DMS 273 (cell line): Measurements from ENCODE around the gene WEE2.

ENCODE experiments used
- DNase-seq: peaks from one replicate; lab custom pipeline; 2025; ENCODE audit not compliant: unreplicated experiment; lab: John Stamatoyannopoulos, UW

WEE2 gene

GRCh38 chr7:141708351-141708750 is at the start of gene WEE2:
TSS of gene WEE2 (plus strand) at chr7:141708353. CDS start at chr7:141708759, 406 bp downstream.
- no peak for DNase-seq

DNA sequence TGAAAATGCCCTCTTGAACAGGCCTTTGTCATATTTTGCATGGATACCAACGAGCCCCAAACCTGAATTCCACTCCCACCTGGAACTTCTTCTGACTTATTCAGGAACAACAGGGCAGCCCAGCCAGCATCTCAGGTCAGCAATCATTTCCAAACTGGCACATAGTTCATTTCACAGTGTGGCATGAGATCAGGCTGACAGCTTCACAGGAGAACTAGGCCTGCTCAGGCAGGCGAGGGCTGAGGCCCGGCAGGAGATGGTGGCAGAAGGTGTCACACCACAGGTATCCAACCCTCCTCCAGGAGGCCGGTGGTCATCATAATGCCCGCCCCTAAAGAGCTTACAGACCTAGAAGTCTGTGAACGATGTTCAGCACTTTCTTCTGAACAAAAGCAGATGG is 48.7 kb upstream of the WEE2 start:
- DNase-seq, result no peak

- DNase-seq, result no peak
These were observed 47.9 kb upstream of the WEE2 start for GRCh38 chr7:141660259-141660658.

DNA sequence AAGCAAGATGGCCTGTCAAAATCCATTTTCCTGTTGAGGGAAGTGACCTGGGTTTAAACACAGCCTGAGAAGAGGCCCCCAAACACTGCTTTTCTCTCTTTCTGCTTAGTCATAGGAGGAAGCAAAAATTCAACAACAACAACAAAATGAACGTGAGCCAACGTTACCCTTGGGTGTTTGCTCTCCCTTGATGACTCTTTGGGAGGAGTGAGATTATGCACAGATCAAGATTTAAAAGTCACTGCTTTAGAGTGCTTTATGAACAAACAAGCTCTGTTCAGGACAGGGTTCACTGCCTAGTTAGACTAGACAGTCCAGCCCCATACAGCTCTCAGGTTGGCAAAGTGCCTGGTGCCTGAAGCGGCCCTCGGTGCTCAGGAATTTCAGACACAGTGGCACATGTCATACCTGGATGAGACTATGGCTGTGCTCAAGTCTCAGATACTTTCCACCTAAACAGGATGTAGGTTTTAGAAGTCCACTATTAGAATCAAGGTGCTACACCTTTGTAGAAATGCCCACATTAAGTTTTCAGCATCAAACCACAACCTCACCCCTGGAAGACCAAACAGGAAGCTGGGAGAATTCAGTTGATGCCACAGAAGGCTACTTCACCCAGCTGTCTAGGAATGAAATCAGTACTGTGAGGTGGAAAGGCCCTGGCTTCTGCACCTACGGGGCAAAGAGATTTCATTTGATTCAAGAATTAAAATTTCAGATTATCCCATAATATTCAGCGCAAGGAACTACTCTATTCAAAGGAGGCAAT is 44.9 kb upstream of the WEE2 start:
- no peak for DNase-seq

GRCh38 chr7:141664450-141664849 is 43.7 kb upstream of the WEE2 start:
- no peak for DNase-seq

DNA sequence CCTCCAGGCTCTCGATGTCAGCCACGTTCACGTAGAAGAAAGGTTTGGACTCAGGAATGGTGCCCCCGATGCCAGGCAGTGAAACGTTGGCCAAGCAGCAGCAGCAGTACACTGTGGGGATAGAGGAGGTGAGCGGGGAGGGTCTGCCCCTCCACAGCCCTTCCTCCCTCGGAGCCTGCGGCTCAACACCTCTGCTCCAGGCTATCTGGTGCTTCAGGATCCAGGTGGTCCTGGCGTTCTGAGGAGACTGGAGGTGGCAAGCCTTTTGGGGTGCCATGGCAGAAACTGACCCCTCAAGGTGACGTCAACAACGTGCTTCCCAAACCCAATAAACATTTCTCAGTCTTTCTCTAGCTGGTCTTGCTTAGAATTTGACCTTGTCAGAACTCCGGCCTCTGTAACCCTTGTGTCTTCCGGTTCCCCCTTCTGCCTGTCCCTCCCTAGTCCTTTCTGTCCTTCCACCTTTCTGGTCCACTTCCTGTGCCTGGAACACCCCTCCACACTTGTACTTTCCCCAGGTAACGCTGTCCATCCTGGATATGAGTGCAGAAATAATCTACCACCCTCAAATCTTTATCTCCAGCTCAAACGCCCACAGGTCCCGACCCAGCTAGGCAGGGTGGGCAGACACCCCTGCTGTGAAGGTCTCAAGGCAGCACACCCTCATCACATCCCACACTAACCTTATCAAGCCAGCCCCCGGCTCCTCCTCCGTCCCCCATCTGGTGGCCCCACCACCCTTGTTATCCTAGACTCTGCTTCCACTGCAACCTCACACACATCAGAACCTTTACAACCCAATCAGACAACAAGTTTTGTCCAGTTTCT is 42.7 kb upstream of the WEE2 start:
- DNase-seq, result no peak

- DNase-seq, result no peak
These were observed 42.1 kb upstream of the WEE2 start for GRCh38 chr7:141666071-141666470.

GRCh38 chr7:141668853-141669252 is 39.3 kb upstream of the WEE2 start:
- no peak for DNase-seq

DNA sequence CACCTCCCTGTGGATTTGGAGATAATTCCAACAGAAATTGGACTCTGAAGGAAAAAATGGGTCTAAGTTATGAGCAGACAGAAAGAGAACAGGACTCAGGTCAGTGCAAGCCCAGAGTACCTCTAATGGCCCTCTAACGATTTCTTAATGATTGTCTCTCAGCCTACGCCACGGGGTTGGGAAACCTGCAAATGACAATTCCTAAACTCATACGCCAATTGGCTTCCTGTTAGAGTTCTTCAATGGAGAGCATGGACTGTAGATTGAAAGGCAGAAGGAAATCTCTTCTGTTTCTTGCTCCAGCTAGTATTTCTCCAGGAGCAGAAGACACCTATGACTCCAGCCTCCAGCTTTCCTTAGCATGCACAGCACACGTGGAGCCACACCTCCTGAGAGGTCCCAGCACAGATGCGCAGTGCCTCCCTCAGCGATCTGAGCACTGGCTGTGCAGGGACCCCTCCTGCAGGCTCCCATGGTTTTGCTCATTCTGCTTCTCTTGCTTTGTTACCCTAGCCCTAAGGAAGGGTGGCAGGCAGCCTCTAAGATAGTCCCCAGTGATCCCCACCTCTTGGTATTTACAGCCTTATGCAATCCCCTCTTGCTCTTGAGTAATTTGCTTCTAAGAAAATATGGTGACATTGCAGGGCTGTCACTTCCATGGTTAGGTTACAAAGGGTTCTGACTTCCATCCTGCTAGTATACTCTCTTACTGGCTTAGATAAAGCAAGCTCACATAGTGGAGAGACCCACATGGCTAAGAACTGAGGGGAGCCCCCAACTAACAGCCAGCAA is 36.3 kb upstream of the WEE2 start:
- DNase-seq, result no peak

- DNase-seq, result no peak
These were observed 34.8 kb upstream of the WEE2 start for GRCh38 chr7:141673346-141673745.

DNA sequence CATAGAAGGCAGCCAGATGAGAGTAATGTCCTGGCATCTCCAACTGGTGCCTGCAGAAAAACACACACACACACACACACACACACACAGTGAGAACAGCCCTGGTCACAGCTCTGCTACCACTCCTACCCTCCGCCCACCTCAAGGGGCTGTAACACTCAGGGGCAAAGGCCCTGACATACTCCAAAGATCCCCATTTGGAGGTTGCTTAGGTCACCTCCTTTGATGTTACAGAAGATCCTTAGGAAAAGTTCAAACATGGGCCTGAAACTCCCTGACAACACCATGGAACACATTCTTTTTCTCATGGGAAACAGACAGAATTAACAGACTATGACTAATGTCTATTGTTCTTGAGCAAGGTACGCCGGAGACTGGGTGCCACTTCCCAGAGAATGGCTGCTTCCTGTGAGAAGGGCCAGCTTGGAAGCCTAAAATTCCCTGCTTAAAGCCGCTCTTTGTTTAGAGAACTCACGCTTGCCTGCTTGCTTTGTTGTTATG is 33.9 kb upstream of the WEE2 start:
- no peak for DNase-seq

- DNase-seq, result no peak
These were observed 33.5 kb upstream of the WEE2 start for GRCh38 chr7:141674702-141675101.

DNA sequence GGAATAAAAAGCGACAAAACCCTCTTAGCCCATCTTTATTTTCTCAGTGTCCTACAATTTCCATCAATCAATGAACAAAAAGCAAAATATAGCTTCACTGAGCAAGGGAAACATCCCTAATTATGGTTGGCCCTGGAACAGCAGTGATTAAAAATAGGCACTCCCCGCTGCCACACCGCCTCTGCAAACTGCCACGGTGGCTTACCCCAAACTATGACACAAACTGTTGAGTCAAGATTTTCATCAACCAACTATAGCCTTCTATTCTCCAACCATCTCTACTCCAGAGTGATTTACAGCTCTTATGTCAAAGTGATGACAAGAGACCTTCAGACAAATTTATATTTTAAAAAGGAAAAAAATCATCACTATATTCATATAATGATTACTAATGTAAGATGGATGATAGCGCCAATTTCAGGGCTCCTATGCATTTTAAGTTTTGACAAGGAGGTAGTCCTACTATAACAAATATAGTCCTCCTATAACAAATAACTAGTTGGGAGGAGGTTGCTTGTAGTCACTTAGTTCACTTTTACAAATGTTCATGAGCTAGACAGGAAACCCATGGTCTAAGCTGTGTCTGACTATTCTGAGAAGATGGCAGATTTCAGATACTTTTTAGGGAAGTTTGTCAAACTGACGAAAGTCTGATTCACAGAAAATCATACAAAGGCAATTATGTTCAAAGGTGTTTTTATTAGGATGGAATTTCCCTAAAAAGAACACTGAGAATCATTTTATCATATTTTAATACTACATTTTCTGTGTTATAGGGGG is 32.5 kb upstream of the WEE2 start:
- DNase-seq, result no peak

- DNase-seq, result no peak
These were observed 31.5 kb upstream of the WEE2 start for GRCh38 chr7:141676618-141677017.

DNA sequence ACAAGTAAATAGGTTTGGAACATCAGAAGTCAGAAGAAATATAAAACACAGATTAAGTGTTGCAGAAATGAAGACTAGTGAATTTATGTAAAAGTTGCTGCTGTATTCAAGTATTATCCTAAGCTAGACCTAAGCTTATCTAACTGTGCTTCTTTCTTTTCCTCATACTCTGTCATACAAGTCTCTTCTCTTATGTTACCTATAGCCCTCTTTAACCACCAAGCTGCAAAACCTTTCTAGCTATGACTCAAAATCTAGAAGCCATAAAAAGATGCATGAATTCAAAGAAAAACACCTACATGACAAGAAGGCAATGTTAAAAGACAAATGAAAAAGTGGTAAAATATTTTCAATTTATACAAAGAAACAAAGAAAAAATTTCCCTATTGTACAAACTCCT is 29.1 kb upstream of the WEE2 start:
- DNase-seq, result no peak

DNA sequence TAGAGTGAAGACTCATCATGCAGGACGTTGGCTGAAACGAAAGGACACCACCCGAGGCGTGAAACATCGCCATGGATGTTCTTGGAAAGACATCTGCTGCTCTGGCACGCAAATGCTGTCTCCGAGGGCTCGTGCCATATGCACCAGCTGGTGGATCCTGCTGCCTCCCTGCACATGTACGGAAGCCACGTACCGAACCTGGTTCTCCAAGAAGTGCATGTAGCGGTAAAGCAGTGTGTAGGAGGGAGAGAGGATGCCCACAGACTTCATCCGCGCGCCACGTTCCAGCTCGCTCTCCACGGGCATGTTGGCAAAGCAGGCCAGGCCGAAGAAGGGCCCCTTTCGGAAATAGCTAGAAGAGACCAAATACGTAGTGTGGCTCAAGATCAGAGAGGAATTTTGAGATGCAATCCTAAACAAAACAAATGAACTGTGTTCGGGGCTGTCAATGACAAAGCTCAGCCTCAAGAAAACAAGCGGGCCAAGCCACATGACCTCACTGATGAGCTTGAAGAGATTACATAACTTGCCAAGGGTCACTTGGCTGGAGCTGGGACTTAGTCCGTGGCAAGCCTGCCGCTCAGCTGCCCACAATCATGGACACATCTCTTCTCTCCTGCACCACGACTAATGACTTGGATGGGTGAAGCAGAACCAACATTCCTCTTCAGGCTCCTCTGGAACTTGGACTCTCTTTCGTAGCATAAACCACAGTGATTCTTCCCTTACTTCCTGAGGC is 22.7 kb upstream of the WEE2 start:
- DNase-seq, result peak; percentile 92

DNA sequence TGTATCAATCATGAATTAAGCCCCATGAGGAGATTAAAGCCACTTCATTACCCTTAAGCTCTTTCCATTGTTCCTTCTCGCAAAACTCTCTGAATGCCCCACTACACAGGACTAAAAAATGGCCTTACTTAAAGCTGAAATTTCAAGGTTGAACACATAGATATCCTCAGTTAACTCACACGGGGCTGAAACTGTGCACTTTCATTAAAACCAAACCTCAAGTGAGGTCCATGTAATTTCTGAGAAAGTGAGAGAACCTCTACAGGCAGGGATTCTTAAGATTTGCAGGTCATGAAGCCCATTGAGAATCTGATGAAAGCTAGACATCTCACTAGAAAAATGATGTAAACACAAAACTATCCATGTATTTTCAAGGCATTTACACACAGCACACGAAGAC is 22.1 kb upstream of the WEE2 start:
- DNase-seq, result no peak

- DNase-seq, result no peak
These were observed 21.5 kb upstream of the WEE2 start for GRCh38 chr7:141686670-141687069.

DNA sequence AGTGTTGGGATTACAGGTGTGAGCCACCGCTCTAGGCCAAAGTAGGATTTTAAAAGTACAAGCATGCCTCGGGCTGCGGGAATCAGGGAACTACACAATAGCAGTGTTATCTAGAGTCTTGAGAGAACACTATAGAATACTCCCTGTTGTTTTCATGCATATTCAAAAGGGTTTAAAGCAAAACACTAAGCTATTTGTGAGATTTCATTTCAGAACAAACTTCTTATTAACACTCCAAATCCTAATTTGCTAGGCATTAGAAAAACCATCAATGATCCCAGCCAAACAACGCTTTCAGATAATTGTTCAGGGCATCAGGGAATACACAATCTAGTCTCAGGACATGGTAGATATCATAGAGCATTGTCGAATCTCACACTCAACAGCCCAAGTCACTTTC is 20.1 kb upstream of the WEE2 start:
- no peak for DNase-seq
